HepG2 (cell line): ENCODE measurements around the gene NCKIPSD. TPM values are rescaled to one million over a fixed set of nuclear protein-coding genes. Genes with fewer than 3 reads are reported as not detected.
A peak's percentile ranks its signal among the peaks of the same experiment; 100 is the strongest.

Experiments used
- EED ChIP-seq: sonication (generic); formaldehyde crosslinking; IDR thresholded peaks from 2 replicates; pipeline ENCODE4 v1.5.0; 2020; ENCODE audit warnings: mild to moderate bottlenecking, missing genetic modification reagents
- GZF1 ChIP-seq: sonication (generic); formaldehyde crosslinking; IDR thresholded peaks from 2 replicates; pipeline ENCODE4 v1.5.1; 2020; ENCODE audit warnings: mild to moderate bottlenecking, missing genetic modification reagents
- RFXAP ChIP-seq: sonication (generic); formaldehyde crosslinking; IDR thresholded peaks from 2 replicates; pipeline ENCODE4 v1.4.0; 2020; ENCODE audit warnings: missing genetic modification reagents, borderline replicate concordance
- ZMYM3 ChIP-seq: sonication (generic); formaldehyde crosslinking; IDR thresholded peaks from 2 replicates; pipeline ENCODE4 v1.5.1; 2020; ENCODE audit warnings: mild to moderate bottlenecking, missing genetic modification reagents
- ZNF616 ChIP-seq: sonication (generic); formaldehyde crosslinking; IDR thresholded peaks from 2 replicates; pipeline ENCODE4 v1.5.0; 2020; ENCODE audit warnings: low read depth, mild to moderate bottlenecking, missing genetic modification reagents
- polyA plus RNA-seq, 8 experiments: library from polyadenylated mRNA; depleted of rRNA in 3 of 8; stranded (reverse) in 7 of 8; unstranded in 1 of 8; fragments of >200 nt; fragmentation: Illumina TruSeq in 4 of 8; extraction: Trizol in 4 of 8; gene quantifications; 2 replicates each; pipeline versions ENCODE4 v1.2.1 to v1.2.3, GENCODE V29; 2011 to 2016; ENCODE audit warnings: low read depth in 4 of 8, missing spikeins in 1 of 8, mixed read lengths in 1 of 8; ENCODE audit not compliant: insufficient read depth in 1 of 8
- total RNA-seq, 5 experiments: library from RNA; depleted of rRNA; stranded (reverse); fragments of >200 nt; fragmentation: Illumina TruSeq; extraction: Trizol; gene quantifications; 2 replicates each; pipeline ENCODE4 v1.2.3, GENCODE V29; 2016; ENCODE audit warnings: low read depth in 1 of 5
- TF ChIP-seq, protein P1 (sequence below): sonication (generic); formaldehyde crosslinking; IDR thresholded peaks from 2 replicates; pipeline ENCODE4 v1.4.0; 2020; ENCODE audit warnings: missing genetic modification reagents
- TF ChIP-seq, protein P2 (sequence below): IDR thresholded peaks from 2 replicates; pipeline ENCODE4 v1.6.1; 2016; ENCODE audit warnings: missing compliant biosample characterization, missing genetic modification reagents, borderline replicate concordance
- TF ChIP-seq, protein P3 (sequence below), 2 experiments: sonication (generic) in 1 of 2; formaldehyde crosslinking in 1 of 2; IDR thresholded peaks; 2 replicates each; pipeline versions ENCODE4 v1.4.0 to v1.6.1; 2018 to 2020; ENCODE audit warnings: missing genetic modification reagents in 2 of 2, borderline replicate concordance in 1 of 2, low read depth in 1 of 2, mild to moderate bottlenecking in 1 of 2, missing biosample characterization in 1 of 2
- TF ChIP-seq, protein P4 (sequence below): sonication (generic); formaldehyde crosslinking; IDR thresholded peaks from 2 replicates; pipeline ENCODE4 v1.8.0; 2022; ENCODE audit warnings: missing genetic modification reagents, mild to moderate bottlenecking, moderate library complexity, borderline replicate concordance
- TF ChIP-seq, protein P5 (sequence below): IDR thresholded peaks from 2 replicates; pipeline ENCODE4 v1.6.1; 2016
- TF ChIP-seq, protein P6 (sequence below): sonication (generic); formaldehyde crosslinking; IDR thresholded peaks from 2 replicates; pipeline ENCODE4 v1.5.0; 2020; ENCODE audit warnings: missing genetic modification reagents

The NCKIPSD gene
- total and polyA plus RNA-seq, 2 of the 13 experiments (the other 11 are each of a cell fraction or from before 2014, with no cell fraction given), result 13.5 to 35.2 TPM

DNA sequence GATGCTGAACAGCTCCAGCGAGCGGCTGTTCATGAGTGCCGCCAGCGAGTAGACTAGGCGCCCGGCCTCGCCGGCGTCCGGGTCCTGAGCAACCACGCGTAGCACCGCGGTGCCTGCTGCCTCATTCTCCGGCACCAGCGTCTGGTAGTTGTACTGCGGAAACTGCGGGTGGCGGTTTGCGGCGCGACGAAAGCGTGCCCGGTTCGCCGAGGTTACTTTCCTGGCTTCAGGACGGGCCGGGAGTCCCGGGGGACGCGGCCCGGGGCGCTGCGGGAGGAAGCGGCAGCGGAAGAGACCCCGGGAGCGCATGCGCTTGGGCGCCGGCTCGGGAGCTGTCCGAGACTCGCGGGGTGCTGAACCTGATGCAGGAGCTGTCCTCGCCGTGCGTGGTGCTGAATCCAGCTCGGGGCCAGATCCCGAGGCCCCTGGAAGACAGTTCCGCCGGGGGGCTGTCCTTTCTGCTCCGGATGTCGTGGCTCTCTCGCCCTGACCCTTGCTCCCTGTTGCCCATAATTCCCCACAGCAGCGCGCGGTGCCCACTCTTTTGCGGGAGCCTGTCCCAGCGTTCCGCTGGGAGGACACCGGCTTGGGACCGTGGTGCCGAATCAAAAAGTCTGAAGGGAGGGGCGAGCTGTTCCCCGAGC is 24.1 kb downstream of the NCKIPSD start (continued):
- TF ChIP-seq, protein P1, sequence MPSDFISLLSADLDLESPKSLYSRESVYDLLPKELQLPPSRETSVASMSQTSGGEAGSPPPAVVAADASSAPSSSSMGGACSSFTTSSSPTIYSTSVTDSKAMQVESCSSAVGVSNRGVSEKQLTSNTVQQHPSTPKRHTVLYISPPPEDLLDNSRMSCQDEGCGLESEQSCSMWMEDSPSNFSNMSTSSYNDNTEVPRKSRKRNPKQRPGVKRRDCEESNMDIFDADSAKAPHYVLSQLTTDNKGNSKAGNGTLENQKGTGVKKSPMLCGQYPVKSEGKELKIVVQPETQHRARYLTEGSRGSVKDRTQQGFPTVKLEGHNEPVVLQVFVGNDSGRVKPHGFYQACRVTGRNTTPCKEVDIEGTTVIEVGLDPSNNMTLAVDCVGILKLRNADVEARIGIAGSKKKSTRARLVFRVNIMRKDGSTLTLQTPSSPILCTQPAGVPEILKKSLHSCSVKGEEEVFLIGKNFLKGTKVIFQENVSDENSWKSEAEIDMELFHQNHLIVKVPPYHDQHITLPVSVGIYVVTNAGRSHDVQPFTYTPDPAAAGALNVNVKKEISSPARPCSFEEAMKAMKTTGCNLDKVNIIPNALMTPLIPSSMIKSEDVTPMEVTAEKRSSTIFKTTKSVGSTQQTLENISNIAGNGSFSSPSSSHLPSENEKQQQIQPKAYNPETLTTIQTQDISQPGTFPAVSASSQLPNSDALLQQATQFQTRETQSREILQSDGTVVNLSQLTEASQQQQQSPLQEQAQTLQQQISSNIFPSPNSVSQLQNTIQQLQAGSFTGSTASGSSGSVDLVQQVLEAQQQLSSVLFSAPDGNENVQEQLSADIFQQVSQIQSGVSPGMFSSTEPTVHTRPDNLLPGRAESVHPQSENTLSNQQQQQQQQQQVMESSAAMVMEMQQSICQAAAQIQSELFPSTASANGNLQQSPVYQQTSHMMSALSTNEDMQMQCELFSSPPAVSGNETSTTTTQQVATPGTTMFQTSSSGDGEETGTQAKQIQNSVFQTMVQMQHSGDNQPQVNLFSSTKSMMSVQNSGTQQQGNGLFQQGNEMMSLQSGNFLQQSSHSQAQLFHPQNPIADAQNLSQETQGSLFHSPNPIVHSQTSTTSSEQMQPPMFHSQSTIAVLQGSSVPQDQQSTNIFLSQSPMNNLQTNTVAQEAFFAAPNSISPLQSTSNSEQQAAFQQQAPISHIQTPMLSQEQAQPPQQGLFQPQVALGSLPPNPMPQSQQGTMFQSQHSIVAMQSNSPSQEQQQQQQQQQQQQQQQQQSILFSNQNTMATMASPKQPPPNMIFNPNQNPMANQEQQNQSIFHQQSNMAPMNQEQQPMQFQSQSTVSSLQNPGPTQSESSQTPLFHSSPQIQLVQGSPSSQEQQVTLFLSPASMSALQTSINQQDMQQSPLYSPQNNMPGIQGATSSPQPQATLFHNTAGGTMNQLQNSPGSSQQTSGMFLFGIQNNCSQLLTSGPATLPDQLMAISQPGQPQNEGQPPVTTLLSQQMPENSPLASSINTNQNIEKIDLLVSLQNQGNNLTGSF (CRISPR knock-in tag), result peak; percentile 100
- TF ChIP-seq, protein P2, sequence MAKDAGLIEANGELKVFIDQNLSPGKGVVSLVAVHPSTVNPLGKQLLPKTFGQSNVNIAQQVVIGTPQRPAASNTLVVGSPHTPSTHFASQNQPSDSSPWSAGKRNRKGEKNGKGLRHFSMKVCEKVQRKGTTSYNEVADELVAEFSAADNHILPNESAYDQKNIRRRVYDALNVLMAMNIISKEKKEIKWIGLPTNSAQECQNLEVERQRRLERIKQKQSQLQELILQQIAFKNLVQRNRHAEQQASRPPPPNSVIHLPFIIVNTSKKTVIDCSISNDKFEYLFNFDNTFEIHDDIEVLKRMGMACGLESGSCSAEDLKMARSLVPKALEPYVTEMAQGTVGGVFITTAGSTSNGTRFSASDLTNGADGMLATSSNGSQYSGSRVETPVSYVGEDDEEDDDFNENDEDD (CRISPR knock-in tag), result peak; percentile 88
- TF ChIP-seq, protein P3, sequence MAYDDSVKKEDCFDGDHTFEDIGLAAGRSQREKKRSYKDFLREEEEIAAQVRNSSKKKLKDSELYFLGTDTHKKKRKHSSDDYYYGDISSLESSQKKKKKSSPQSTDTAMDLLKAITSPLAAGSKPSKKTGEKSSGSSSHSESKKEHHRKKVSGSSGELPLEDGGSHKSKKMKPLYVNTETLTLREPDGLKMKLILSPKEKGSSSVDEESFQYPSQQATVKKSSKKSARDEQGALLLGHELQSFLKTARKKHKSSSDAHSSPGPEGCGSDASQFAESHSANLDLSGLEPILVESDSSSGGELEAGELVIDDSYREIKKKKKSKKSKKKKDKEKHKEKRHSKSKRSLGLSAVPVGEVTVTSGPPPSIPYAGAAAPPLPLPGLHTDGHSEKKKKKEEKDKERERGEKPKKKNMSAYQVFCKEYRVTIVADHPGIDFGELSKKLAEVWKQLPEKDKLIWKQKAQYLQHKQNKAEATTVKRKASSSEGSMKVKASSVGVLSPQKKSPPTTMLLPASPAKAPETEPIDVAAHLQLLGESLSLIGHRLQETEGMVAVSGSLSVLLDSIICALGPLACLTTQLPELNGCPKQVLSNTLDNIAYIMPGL (CRISPR knock-in tag; IDR thresholded peaks at IDR 0.05; ENCODE audit: borderline replicate concordance in 1 of 2, low read depth in 1 of 2), result peak; percentile 90 to 98
- TF ChIP-seq RFXAP (CRISPR knock-in tag) (peak; percentile 99), ZMYM3 (CRISPR knock-in tag) (peak; percentile 86), EED (CRISPR knock-in tag) (peak; percentile 100), ZNF616 (CRISPR knock-in tag) (peak; percentile 99), GZF1 (CRISPR knock-in tag) (peak; percentile 97)
- TF ChIP-seq, protein P4, sequence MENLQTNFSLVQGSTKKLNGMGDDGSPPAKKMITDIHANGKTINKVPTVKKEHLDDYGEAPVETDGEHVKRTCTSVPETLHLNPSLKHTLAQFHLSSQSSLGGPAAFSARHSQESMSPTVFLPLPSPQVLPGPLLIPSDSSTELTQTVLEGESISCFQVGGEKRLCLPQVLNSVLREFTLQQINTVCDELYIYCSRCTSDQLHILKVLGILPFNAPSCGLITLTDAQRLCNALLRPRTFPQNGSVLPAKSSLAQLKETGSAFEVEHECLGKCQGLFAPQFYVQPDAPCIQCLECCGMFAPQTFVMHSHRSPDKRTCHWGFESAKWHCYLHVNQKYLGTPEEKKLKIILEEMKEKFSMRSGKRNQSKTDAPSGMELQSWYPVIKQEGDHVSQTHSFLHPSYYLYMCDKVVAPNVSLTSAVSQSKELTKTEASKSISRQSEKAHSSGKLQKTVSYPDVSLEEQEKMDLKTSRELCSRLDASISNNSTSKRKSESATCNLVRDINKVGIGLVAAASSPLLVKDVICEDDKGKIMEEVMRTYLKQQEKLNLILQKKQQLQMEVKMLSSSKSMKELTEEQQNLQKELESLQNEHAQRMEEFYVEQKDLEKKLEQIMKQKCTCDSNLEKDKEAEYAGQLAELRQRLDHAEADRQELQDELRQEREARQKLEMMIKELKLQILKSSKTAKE (CRISPR knock-in tag), result peak; percentile 97
- TF ChIP-seq, protein P5, sequence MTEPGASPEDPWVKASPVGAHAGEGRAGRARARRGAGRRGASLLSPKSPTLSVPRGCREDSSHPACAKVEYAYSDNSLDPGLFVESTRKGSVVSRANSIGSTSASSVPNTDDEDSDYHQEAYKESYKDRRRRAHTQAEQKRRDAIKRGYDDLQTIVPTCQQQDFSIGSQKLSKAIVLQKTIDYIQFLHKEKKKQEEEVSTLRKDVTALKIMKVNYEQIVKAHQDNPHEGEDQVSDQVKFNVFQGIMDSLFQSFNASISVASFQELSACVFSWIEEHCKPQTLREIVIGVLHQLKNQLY, result peak; percentile 96
- TF ChIP-seq, protein P6, sequence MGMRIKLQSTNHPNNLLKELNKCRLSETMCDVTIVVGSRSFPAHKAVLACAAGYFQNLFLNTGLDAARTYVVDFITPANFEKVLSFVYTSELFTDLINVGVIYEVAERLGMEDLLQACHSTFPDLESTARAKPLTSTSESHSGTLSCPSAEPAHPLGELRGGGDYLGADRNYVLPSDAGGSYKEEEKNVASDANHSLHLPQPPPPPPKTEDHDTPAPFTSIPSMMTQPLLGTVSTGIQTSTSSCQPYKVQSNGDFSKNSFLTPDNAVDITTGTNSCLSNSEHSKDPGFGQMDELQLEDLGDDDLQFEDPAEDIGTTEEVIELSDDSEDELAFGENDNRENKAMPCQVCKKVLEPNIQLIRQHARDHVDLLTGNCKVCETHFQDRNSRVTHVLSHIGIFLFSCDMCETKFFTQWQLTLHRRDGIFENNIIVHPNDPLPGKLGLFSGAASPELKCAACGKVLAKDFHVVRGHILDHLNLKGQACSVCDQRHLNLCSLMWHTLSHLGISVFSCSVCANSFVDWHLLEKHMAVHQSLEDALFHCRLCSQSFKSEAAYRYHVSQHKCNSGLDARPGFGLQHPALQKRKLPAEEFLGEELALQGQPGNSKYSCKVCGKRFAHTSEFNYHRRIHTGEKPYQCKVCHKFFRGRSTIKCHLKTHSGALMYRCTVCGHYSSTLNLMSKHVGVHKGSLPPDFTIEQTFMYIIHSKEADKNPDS (CRISPR knock-in tag), result peak; percentile 99
